ENCODE results near the gene DLGAP1. TPM values are rescaled to one million over a fixed set of nuclear protein-coding genes. Genes with fewer than 3 reads are reported as not detected.
A peak's percentile ranks its signal among the peaks of the same experiment; 100 is the strongest.

Gene DLGAP1
- total and polyA plus RNA-seq, 2 of the 13 experiments (the other 11 are each of a cell fraction or from before 2014, with no cell fraction given), result 0.01 TPM; not detected in 1

GRCh38 chr18:3451183-3451988, 1003.7 kb downstream of the DLGAP1 start (continued):
- no peak for TF ChIP-seq ZNF850 (CRISPR knock-in tag; conservative IDR thresholded peaks at IDR 0.05)
- TF ChIP-seq CHD4 (IDR thresholded peaks at IDR 0.05; ENCODE audit: borderline replicate concordance, low read length), result no peak
- peak; percentile 13; the same call in 1 of the 2 replicates for TF ChIP-seq NRL (CRISPR knock-in tag; IDR thresholded peaks at IDR 0.05; ENCODE audit: borderline replicate concordance)
- 0 out of 2 replicates have a peak, but pooled peaks have one; percentile 30 for TF ChIP-seq SAFB2 (CRISPR knock-in tag; IDR thresholded peaks at IDR 0.05; ENCODE audit: borderline replicate concordance, low read depth)
- peak; percentile 20; the same call in 1 of the 2 replicates for TF ChIP-seq MTA1 (CRISPR knock-in tag; IDR thresholded peaks at IDR 0.05; ENCODE audit: borderline replicate concordance)
- TF ChIP-seq SIN3A (IDR thresholded peaks at IDR 0.05; ENCODE audit: borderline replicate concordance, low read depth, low read length), result peak; percentile 54; the same call in 1 of the 2 replicates
- TF ChIP-seq, protein P1, sequence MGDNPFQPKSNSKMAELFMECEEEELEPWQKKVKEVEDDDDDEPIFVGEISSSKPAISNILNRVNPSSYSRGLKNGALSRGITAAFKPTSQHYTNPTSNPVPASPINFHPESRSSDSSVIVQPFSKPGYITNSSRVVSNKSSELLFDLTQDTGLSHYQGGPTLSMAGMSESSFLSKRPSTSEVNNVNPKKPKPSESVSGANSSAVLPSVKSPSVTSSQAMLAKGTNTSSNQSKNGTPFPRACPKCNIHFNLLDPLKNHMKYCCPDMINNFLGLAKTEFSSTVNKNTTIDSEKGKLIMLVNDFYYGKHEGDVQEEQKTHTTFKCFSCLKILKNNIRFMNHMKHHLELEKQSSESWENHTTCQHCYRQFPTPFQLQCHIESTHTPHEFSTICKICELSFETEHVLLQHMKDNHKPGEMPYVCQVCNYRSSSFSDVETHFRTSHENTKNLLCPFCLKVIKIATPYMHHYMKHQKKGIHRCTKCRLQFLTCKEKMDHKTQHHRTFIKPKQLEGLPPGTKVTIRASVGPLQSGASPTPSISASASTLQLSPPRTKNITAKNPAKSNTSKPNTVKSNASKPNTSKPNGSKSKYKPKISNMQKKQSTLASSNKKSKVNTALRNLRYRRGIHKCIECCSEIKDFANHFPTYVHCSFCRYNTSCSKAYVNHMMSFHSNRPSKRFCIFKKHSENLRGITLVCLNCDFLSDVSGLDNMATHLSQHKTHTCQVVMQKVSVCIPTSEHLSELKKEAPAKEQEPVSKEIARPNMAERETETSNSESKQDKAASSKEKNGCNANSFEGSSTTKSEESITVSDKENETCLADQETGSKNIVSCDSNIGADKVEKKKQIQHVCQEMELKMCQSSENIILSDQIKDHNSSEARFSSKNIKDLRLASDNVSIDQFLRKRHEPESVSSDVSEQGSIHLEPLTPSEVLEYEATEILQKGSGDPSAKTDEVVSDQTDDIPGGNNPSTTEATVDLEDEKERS (CRISPR knock-in tag; IDR thresholded peaks at IDR 0.05), result peak; percentile 79; the same call in 1 of the 2 replicates
- TF ChIP-seq, protein P2, sequence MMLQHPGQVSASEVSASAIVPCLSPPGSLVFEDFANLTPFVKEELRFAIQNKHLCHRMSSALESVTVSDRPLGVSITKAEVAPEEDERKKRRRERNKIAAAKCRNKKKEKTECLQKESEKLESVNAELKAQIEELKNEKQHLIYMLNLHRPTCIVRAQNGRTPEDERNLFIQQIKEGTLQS (CRISPR knock-in tag; IDR thresholded peaks at IDR 0.05), result 0 out of 2 replicates have a peak, but pooled peaks have one; percentile 26
- TF ChIP-seq HOXD1 (CRISPR knock-in tag; IDR thresholded peaks at IDR 0.05), result peak; percentile 47; the same call in 1 of the 2 replicates
- TF ChIP-seq MXI1 (IDR thresholded peaks at IDR 0.05; ENCODE audit: borderline replicate concordance, low read depth, low read length), result 0 out of 3 replicates have a peak, but pooled peaks have one; percentile 1
- TF ChIP-seq FOXA1 (IDR thresholded peaks at IDR 0.05), result no peak
- no peak for TF ChIP-seq FOXA1 (CRISPR knock-in tag; IDR thresholded peaks at IDR 0.05)
- TF ChIP-seq NFYB (CRISPR knock-in tag; IDR thresholded peaks at IDR 0.05), result no peak
- peak; percentile 46; the same call in 1 of the 2 replicates for TF ChIP-seq TBX2 (CRISPR knock-in tag; IDR thresholded peaks at IDR 0.05; ENCODE audit: borderline replicate concordance)
- TF ChIP-seq FOXA3 (CRISPR knock-in tag; IDR thresholded peaks at IDR 0.05), result peak; percentile 5; the same call in 1 of the 2 replicates
- TF ChIP-seq REPIN1 (CRISPR knock-in tag; IDR thresholded peaks at IDR 0.05; ENCODE audit: borderline replicate concordance, low read depth), result 0 out of 2 replicates have a peak, but pooled peaks have one; percentile 15
- peak; percentile 57 to 71; a peak in 3 of 4 replicates for TF ChIP-seq POLR2A (IDR thresholded peaks at IDR 0.05; ENCODE audit: insufficient read depth in 1 of 2, low read depth in 2 of 2, low read length in 2 of 2)
- TF ChIP-seq YEATS4 (CRISPR knock-in tag; IDR thresholded peaks at IDR 0.05; ENCODE audit: borderline replicate concordance), result peak; percentile 51; the same call in 1 of the 2 replicates
- 0 out of 2 replicates have a peak, but pooled peaks have one; percentile 8 for TF ChIP-seq CBX5 (CRISPR knock-in tag; IDR thresholded peaks at IDR 0.05; ENCODE audit: borderline replicate concordance)
- 0 out of 2 replicates have a peak, but pooled peaks have one; percentile 37 for TF ChIP-seq FOXK1 (CRISPR knock-in tag; IDR thresholded peaks at IDR 0.05; ENCODE audit: borderline replicate concordance, low read depth)
- TF ChIP-seq MIER3 (CRISPR knock-in tag; IDR thresholded peaks at IDR 0.05; ENCODE audit: borderline replicate concordance), result no peak
- TF ChIP-seq ZNF605 (CRISPR knock-in tag; IDR thresholded peaks at IDR 0.05), result no peak
- TF ChIP-seq PPARG (CRISPR knock-in tag; conservative IDR thresholded peaks at IDR 0.05), result no peak

Data from HepG2 (cell line).